RWPE2 (cell line): ENCODE results near the gene SP110.
A peak's percentile ranks its signal among the peaks of the same experiment; 100 is the strongest.

Experiments used
- ATAC-seq: fragments of 200-7000 bp; cut with Tn5 transposase; 3 replicates; pipeline ENCODE4 v1.9.1; 2021; ENCODE audit warnings: low read depth
- DNase-seq: peaks from one replicate; pipeline ENCODE4 v3.0.0-alpha.2; 2020; ENCODE audit warnings: low spot score
- H3K27ac ChIP-seq: fragments of 450-650 bp; 2 replicates; pipeline ENCODE4 v1.5.1; 2017; ENCODE audit warnings: mild to moderate bottlenecking; ENCODE audit not compliant: poor library complexity, severe bottlenecking
- H3K27me3 ChIP-seq: fragments of 250-450 bp; sonication (Bioruptor Pico); 2 replicates; pipeline ENCODE4 v1.5.1; 2021; ENCODE audit warnings: mild to moderate bottlenecking, moderate library complexity; ENCODE audit not compliant: insufficient read depth, poor library complexity, severe bottlenecking
- H3K36me3 ChIP-seq: fragments of 250-450 bp; sonication (Bioruptor Pico); 2 replicates; pipeline ENCODE4 v1.5.1; 2020; ENCODE audit warnings: low read depth, mild to moderate bottlenecking, moderate library complexity
- H3K4me1 ChIP-seq: fragments of 250-450 bp; sonication (Bioruptor Pico); 2 replicates; pipeline ENCODE4 v1.5.1; 2021; ENCODE audit warnings: mild to moderate bottlenecking, moderate library complexity; ENCODE audit not compliant: insufficient read depth, poor library complexity, severe bottlenecking
- H3K4me3 ChIP-seq: fragments of 250-450 bp; sonication (Bioruptor Pico); 2 replicates; pipeline ENCODE4 v1.5.1; 2021; ENCODE audit warnings: mild to moderate bottlenecking, moderate library complexity; ENCODE audit not compliant: severe bottlenecking
- H3K9me3 ChIP-seq: fragments of 250-450 bp; sonication (Bioruptor Pico); 2 replicates; pipeline ENCODE4 v1.5.1; 2021; ENCODE audit warnings: mild to moderate bottlenecking, moderate library complexity; ENCODE audit not compliant: severe bottlenecking
- CTCF ChIP-seq: fragments of 450-650 bp; IDR thresholded peaks from one replicate; pipeline ENCODE4 v1.5.1; 2017; ENCODE audit warnings: mild to moderate bottlenecking, moderate library complexity; ENCODE audit not compliant: poor library complexity, severe bottlenecking

SP110 gene

GRCh38 chr2:230153390-230153976, 66.3 kb downstream of the SP110 start:
- Histone ChIP-seq H3K36me3 (no peaks in the 10 kb centered on the region), H3K4me3 (no peak overlapping the region), H3K4me1 (no peaks in the 10 kb centered on the region), H3K9me3 (no peaks in the 10 kb centered on the region), H3K27me3 (no peaks in the 10 kb centered on the region), H3K27ac (no peak overlapping the region)
- no peak for TF ChIP-seq CTCF
- no peak for DNase-seq
- no peak for ATAC-seq

GRCh38 chr2:230152334-230152733, 67.5 kb downstream of the SP110 start:
- DNase-seq (no peak), ATAC-seq (no peak)
- no peak overlapping the region for H3K27ac ChIP-seq
- no peak for TF ChIP-seq CTCF
- H3K27me3 ChIP-seq, result no peaks in the 10 kb centered on the region
- no peaks in the 10 kb centered on the region for H3K36me3 ChIP-seq
- no peak overlapping the region for H3K4me3 ChIP-seq
- H3K9me3 ChIP-seq, result no peaks in the 10 kb centered on the region
- H3K4me1 ChIP-seq, result no peaks in the 10 kb centered on the region

- Histone ChIP-seq H3K4me1 (no peaks in the 10 kb centered on the region), H3K9me3 (no peaks in the 10 kb centered on the region), H3K4me3 (no peak overlapping the region), H3K27ac (no peak overlapping the region), H3K36me3 (no peaks in the 10 kb centered on the region), H3K27me3 (no peaks in the 10 kb centered on the region)
- TF ChIP-seq CTCF, result no peak
- no peak for ATAC-seq
- no peak for DNase-seq
These were observed 75.4 kb downstream of the SP110 start for GRCh38 chr2:230144355-230144754.

GRCh38 chr2:230140667-230141066, 79.1 kb downstream of the SP110 start:
- TF ChIP-seq CTCF, result no peak
- Histone ChIP-seq H3K36me3 (no peaks in the 10 kb centered on the region), H3K9me3 (no peaks in the 10 kb centered on the region), H3K4me1 (no peaks in the 10 kb centered on the region), H3K27ac (no peak overlapping the region), H3K4me3 (no peak overlapping the region), H3K27me3 (no peaks in the 10 kb centered on the region)
- no peak for DNase-seq
- no peak for ATAC-seq

- DNase-seq (no peak), ATAC-seq (peak; percentile 84)
- no peak overlapping the region for H3K27ac ChIP-seq
- H3K4me1 ChIP-seq, result no peaks in the 10 kb centered on the region
- TF ChIP-seq CTCF, result no peak
- H3K9me3 ChIP-seq, result no peaks in the 10 kb centered on the region
- no peak overlapping the region for H3K4me3 ChIP-seq
- H3K27me3 ChIP-seq, result no peaks in the 10 kb centered on the region
- H3K36me3 ChIP-seq, result no peaks in the 10 kb centered on the region
These were observed 81.8 kb downstream of the SP110 start for GRCh38 chr2:230137902-230138539.
